ENCODE results near the gene FAM3A.
"Not testable (repeated sequence)": the region's sequence is repeated elsewhere in the genome, so short reads cannot be mapped to it uniquely, and the experiment has no call there.

The FAM3A gene

DNA sequence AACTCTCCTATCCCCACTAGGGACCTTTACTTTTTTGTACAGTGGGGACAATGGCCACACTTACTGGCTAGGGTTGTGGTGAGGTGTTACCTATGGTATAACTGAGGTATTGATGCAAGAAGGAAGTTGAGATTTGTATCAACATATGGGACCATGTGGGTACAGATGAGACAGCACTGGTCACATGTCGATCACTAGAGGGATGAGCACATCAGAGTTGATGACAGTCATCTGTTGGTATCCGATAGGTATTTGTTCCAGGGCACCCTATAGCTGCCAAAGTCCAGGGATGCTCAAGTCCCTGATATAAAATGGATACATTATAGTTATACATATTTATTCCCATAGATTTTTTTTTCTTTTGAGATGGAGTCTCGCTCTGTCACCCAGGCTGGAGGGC is 13.0 kb downstream of the FAM3A start:
- DNase-seq (ENCODE audit: low read depth) = no peak

DNA sequence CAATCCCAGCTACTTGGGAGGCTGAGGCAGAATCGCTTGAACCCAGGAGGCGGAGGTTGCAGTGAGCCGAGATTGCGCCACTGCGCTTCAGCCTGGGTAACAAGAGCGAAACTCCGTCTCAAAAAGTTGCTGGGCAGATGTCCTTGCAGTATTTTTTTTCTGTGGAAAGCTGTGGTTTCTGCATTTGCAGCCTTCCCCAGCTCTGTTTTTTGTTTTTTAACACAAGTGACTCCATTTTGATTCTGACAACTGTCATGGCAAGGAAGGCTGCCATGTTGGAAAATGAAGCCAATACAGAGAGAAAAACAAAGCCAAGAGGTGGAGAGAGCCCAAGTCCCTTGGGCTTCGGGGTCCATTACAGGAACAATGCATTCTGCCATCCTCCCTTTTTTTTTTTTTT is 13.9 kb downstream of the FAM3A start:
- no peak for DNase-seq (ENCODE audit: low read depth)

DNA sequence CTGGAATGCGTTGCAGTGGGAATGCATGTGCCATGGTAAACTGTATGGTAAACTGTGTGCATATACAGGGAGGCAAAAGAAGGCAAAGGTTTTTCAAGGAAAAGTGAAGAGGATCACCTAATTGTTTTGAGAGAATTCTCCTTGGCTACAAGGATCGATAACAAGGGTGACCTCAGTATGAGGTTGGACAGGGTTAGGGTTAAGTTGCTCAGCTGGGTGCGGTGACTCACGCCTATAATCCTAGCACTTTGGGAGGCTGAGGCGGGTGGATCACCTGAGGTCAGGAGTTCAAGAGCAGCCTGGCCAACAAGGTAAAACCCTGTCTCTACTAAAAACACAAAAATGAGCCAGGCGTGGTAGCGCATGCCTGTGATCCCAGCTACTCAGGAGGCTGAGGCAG is 14.6 kb downstream of the FAM3A start:
- DNase-seq (ENCODE audit: low read depth) = not testable (repeated sequence)

DNA sequence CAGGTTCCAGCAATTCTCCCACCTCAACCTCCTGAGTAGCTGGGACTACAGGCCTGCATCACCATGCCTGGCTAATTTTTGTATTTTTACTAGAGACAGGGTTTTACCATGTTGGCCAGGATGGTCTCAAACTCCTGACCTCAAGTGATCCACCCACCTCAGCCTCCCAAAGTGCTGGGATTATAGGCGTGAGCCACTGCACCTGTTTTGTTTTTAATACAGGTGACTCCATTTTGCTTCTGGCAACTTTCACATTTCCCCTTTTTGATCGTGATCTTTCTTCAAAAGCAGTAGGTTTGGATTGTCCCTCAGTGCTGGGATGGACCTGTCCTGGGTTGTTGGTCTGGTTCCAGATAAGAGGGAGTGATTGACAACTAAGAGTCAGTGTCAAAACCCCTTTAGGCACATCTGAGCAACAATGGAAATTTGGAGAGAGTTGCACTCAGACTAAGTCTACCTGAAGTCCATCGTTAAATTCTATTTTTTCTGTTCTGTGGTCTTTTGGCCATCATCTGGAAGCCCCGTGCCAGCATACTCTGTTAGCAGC is 19.4 kb downstream of the FAM3A start:
- DNase-seq (ENCODE audit: low read depth) = not testable (repeated sequence)

DNA sequence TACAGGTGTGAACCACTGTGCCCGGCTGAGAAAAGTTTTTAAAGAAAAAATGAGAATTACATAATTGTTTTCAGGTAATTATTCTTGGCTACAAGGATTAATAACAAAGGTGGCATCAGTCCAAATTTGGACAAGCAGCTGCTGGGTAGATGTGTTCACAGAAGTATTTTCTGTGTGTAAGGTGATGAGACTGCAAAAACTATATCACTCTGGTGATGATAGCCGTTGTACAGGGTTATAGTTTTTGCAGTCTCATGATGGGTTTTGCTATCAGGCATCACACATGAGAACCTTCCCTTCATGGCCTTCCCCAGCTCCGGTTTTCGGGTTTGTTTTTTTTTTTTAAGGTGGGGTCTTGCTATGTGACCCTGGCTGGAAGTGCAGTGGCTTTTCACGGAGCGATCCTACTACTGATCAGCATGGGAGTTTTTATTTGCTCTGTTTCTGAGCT is 20.5 kb downstream of the FAM3A start:
- DNase-seq (ENCODE audit: low read depth) = no peak

DNA sequence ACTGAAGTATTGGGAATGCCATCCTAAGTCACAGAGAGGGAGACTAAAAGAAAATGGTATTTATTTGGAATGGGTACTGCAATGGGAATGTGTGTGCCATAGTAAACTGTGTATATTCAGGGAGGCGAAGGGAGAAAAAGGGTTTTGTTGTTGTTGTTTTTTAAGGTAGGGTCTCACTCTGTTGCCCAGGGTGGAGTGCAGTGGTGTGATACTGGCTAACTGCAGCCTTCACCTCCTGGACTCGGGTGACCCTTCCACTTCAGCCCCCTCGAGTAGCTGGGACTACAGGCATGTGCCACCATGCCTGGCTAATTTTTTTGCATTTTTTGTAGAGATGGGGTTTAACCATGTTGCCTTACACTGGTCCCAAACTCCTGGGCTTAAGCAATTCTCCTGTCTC is 21.3 kb downstream of the FAM3A start:
- no peak for DNase-seq (ENCODE audit: low read depth)

DNA sequence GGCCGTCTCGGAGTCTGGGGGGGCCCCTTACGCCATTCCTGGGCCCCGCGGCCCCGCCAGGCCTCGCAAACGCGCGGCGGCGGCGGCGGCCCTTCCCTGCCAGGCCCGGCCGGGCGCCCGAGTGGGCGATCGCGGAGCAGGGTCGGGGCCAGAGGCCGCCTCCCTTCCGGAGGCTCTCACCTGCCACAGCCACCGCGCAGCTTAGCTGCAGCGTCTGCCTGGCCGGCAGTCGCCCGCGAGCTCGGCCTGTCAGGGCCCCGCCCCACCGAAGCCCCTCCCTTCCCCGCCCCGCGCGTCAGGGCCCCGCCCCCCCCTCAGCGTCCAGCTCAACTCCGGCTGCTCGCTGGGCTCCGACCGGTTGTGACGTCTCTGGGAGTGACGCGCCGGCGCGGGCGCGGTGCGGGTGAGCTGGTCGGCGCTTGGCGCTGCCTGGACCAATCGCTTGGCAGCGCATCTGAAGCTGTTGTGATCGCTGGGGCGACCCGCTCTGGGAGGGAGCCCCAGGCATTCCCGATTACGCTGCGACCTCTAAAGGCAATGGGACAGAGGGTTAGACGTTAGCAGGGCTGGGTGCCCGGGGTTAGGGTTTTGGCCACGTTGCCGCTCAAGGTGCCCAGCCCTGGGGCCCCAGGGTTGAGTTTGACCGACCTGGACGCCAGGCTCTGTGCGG is 25.5 kb downstream of the FAM3A start, which contains the start of gene SLC10A3:
TSS of gene SLC10A3 (minus strand) at position 216 of the 670 bp plus-strand sequence. CDS start 1,689 bp downstream, outside the sequence.
- DNase-seq (ENCODE audit: low read depth) = peak; percentile 85

DNA sequence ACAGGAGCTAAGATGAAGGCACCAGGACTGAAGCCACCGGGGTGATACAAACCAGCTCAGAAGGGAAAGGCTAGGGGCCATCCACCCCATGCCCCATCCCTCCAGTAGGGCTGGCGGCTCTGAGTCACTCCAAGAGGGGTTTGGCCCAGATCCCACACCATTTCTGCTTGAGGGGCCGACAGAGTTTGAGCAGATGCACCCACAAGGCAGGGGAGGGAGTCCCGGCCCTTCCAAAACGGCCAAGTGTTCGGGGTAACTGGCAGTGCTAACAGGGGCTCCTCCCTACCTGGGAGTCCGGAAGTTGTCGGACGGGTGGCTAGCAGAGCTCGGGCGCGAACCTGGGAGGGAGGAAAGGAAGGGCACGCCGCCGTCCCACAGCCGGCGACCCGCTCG is 26.0 kb downstream of the FAM3A start:
- no peak for DNase-seq (ENCODE audit: low read depth)

DNA sequence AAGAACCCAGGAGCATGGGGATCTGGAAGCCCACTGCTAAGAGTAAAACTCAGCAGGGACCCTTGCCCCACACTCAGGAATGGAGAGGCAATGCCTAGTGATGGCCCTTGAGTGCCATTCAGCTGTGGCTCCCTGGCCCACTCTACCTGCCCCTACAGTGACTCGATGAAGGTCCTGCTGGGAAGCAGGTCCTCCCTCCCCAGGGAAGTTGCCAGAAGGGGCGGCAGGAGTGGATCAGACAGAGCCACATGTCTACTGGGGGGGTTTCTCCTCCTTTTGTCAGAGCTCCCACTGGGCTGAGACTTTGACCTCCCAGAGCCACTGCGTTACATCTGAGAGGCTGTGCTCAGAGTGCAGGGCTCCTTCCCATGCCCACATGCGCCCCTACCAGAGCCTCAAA is 26.9 kb downstream of the FAM3A start:
- DNase-seq (ENCODE audit: low read depth) = no peak

DNA sequence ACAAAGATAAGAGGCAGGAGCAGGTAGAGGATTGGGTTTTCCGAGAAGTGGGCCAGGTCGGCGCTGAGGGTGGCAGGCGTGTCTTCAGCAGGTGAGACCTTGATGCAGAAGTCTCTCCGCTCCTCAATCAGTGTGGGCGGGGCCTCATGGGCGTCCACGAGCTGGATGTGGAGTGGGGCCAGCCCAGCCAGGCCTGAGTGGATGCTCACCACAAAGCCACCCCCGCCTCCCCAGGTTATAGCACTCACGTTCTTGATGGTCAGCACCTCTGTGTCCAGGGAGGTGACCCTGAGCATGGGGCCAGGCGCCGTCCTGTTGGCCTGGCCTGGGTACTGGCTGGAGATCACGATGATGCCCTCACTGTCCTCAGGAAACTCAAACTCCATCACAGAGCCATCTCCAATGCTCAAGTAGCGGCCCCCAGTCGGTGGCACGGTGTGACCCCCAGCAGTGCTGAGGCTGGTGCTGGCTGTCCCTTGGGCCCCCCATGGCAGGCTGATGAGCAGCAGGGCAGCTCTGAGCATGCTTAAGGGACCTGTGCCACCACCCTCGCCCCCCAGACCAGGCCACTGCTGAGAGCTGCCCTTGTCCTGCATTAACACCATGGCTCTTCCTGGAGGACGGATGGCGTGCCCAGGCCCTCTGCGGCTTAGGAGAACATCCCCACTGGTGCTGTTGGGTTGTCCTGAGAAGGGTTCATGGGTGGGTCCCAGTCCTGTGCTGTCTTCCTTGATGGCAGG is 27.5 kb downstream of the FAM3A start:
- no peak for DNase-seq (ENCODE audit: low read depth)

DNA sequence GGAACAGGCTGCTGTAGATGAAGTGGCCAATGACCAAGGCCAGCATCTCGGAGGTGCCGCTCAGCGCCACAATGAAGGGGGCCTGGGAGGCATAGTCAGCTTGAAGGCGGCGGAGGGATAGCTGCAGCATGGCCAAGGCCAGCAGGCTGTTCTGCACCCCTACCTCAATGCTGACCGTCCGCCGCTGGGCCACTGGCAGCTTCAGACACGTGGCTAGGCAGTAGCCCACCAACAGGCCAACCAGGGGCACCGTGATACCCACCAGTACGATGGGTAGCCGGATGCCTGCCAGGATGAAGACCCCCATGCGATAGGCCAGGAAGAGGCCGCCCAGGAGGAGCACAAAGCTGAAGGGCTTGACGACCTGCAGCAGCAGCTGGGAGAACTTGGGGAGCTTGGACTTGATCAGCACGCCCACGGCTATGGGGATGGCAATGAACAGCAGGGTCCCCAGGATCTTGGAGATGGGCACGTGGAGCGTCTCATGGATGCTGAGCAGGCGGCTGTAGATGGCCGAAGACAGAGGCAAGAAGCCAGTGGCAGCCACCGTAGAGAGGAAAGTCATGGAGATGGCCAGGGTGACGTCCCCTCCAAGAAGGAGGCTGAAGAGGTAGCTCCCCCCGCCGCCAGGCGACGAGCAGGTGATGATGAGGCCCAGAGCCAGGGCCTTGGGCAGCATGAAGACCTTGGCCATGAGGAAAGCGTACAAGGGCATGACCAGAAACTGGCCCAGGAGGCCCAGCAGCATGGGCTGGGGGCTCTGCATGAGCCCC is 28.3 kb downstream of the FAM3A start:
- DNase-seq (ENCODE audit: low read depth) = no peak

DNA sequence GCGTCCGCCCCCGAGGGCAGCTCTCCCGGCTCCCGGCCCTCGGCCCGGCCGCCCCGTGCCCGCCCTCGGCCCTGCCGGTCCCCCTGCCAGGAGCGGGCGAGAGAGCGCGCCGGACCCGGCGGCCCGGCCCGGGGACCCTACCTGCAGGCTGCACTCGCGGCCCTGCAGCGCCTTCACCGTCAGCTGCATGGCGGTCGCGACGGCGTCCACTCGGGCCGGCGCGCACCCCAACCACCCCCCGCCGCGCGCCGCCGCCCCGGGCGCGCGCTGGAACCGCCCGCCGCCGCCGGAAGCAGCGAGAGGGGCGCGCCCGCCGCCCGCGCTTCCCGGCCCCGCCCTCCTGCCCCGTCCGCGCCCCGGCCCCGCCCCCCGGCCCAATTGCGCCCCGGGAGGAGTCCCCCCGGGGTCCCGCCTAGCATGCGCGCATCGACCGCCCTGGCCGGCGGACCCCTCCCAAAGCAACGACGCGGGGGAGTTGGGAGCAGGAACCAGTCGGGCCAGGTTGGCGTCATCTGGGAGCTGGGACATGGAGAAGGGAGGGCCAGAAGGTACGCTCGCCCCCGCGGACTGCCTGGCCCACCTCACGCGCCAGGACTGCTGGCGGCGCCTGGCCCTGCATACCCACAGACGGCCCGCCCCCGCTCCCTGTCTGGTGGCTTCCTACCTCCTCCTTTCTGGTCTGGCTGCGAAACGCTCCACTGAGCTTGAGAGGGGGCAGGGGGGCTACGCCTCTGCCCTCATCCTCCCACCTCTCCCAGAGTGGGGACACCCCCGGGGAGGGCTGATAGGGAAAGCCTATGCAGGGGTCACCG is 29.4 kb downstream of the FAM3A start, which contains the start of gene UBL4A:
TSS of gene UBL4A (minus strand) at position 220 of the 812 bp plus-strand sequence. CDS start at position 189, 31 bp downstream.
- DNase-seq (ENCODE audit: low read depth) = peak; percentile 54

DNA sequence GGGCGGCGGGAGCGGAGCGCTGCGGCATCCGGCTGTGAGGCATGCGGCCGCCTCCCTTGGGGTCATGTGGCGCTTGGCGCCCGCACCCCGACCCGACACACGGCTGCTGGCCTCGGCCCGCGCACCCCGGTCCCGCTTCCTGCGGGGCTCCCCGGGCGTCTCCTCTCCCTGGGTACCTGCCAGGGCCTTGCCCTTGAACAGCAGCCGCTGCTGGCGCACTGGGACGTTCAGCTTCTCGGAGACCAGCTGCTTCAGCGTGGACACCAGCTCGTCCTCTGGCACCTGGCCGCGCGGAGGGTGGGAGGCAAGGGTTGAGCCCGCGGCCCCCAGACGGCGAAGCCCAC is 30.0 kb downstream of the FAM3A start:
- no peak for DNase-seq (ENCODE audit: low read depth)

DNA sequence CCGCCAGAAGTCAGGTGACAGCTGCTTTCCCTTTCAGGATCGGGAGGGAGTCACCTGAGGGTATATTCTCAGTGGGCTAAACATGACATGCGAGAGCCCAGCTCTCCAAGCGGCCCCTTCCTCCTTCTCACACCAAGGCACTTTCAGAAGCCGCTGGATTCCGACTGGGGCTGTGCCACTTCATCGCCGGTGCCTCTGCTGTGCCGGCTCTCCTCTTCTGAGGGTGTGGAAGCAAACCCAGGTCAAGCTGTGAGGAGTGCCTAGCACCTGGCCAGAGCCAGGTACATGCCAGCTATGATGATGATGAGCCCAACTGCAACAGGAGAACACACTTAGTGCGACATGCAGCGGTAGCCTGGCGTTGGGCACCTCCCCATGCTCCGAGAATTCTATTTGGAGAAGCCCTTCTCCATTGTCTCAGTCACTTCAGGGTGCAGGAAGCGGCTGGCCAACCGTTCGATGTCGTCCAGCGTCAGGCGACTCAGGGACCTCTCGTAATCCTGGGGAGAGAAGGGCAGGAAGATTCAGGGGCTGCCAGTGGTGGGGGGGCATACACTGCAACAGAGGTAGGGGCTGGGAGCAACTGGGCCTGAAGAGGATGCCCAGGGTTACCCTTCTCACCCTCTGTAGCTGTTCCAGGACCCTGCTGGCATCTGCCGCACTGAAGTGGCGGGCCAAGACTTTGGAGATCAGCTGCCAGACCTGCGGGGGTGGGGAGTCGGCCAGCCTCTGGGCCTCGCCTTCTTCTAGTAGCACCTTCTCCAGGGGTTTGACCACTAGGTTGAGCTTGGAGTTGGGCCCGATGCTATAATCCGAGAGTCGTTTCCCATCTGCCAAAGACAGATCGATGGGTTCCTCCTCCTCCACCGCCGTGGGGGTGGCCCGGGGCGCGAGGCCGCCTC is 30.6 kb downstream of the FAM3A start:
- no peak for DNase-seq (ENCODE audit: low read depth)

DNA sequence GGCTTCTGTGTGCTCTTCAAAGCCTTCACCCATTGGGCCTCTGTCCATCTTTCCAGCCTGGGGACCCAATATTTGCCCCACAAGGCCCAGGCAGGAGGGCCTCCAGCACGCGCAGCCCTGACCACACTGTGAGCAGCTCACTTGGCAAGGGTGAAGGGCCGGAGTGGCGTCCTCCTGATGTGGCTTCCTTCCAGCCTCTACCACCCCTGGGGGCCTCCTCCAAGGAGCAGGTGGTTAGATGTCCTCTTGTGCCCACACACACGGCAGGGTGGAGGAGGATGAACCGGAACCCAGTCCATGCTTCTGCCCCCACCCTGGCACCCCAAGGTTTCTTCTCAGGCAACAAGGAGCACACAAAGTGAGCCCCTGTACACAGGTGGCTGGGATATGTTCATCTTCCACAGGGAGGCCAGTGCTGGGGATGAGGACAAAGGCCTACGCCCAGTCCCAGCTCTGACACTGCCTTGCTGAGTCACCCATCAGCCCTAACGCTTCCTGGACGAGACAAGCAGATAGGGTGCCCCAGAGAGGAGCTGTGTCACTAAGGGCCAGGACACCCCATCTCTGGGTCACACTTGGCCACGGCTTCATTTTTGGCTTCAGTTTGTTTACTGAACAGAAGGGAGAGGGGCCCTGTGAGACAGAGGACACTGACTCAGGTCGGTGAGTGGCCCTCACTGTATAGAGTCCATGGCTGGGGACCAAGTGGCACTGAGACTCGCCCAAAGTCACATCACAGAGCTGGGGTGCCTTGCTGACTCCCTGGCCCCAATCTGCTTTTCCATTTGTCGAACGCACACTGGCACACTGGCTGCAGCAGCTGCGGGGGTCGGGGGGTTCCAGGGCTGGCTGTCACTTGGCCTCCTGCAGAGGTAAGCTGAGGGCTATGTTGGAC is 31.5 kb downstream of the FAM3A start:
- DNase-seq (ENCODE audit: low read depth) = no peak

DNA sequence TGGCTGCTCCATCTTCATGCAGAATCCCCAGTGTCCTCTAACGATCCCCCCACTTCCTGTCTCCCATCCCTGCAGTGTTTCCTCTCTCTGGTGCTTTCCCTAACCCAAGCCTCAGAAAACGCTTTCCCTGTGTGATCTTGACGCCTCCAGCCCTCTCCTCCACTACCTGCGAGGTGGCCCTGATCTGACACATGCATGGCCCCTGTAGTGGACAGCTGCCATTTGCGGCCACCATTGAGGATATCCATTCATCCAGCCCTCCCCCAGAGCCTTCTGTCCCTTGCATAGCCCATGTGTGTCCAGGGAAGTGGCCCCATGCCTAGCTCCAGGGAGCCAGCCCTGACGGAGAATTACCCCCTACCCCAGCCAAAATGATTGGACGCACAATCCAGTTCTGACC is 32.7 kb downstream of the FAM3A start:
- DNase-seq (ENCODE audit: low read depth) = no peak

DNA sequence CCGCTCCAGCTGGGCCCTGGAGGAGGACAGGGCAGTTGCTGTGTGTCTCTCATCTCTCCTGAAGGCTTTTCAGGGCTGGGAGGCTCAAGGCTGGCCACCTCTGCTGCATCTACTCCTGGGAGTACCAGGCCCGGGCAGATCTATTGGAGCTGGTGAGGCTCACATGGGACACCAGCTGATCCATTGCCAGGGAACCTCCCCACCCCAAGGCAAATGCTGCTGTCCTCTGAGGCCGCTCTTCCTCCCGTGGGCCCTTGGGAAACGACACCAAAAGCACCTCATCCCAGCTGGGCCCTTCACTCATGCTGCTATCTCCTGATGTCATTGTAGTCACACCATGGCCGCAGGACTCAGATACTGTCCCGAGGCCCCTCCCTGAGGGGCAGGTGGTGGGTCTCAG is 33.2 kb downstream of the FAM3A start:
- no peak for DNase-seq (ENCODE audit: low read depth)

DNA sequence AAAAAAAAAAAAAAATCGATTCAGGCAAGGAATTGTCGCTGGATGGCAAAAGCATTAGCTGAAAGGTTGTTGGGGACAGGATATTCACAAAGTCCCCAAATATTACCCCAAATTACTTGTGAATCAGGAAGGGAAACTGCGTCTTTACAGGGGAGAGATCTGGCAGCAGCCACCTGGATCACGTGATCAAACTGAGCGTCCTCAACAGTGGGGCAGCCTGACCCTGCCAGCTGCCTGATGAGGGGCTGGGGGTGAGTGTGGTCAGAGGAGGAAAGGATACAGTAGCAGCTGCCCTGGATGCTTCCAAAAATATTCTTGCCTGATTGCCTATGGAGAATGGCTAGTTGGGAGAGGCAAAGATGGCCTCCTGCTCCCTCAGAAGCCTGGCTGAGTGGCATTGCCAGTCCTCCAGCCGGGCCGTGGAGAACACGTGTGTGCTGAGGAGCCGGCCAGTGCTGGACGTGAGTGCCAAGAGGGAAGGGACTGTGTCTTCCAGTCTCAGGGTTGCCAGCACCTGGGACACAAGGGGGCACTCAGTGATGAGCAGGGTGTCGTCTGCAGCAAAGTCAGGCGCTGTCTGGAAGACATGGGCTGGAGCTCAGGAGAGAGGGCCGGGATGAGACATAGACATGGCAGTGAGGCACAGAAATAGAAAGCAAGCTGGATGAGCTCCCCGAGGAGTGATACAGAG is 34.0 kb downstream of the FAM3A start:
- no peak for DNase-seq (ENCODE audit: low read depth)

DNA sequence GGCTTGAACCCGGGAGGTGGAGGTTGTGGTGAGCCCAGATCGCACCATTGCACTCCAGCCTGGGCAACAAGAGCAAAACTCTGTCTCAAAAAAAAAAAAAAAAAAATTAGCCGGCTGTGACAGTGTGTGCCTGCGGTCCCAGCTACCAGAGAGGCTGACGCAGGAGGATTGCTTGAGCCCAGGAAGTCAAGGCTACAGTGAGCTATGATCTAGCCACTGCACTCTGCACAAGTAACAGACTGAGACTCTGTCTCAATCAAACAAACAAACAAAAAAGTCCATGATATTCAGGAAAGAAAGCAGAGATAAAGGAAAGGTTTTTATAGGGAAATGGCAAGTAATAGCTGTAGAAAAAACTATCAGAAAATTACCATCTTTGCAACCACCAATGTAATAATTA is 34.8 kb downstream of the FAM3A start:
- no peak for DNase-seq (ENCODE audit: low read depth)

Data from CMK (cell line).